Panc1 (cell line): ENCODE results near the gene CPAMD8.

Source experiments
- CTCF ChIP-seq: fragments of 450-650 bp; IDR thresholded peaks from 2 replicates; pipeline ENCODE4 v1.5.1; 2017; ENCODE audit warnings: mild to moderate bottlenecking
- TCF7L2 ChIP-seq: IDR thresholded peaks from 2 replicates; pipeline ENCODE4 v1.6.1; 2011; ENCODE audit warnings: mild to moderate bottlenecking, low read depth, low read length, inconsistent platforms

- TF ChIP-seq CTCF (no peak), TCF7L2 (no peak)
These were observed 3.9 kb downstream of the CPAMD8 start for GRCh38 chr19:17022738-17023137.
